Mammary microvascular endothelial cell (primary cell): Measurements from ENCODE around the gene BDNF. TPM values are rescaled to one million over a fixed set of nuclear protein-coding genes. Genes with fewer than 3 reads are reported as not detected.

Source experiments
- total RNA-seq: library from RNA; depleted of rRNA; stranded (reverse); fragments of >200 nt; gene quantifications from 2 replicates; pipeline ENCODE4 v1.2.3, GENCODE V29; 2015

The BDNF gene
- total RNA-seq = 1.0 and 1.1 TPM in 2 replicates

GRCh38 chr11:27700351-27701301 lies at the start of gene BDNF:
Gene BDNF (minus strand): TSS chr11:27700455. CDS start chr11:27658564, 41,891 bp downstream.

Other genes with a start within 250 kb of the BDNF start
- 0.40 and 0.89 TPM in 2 replicates for gene LGR4, start 227.7 kb downstream of the BDNF start, total RNA-seq
- 25.3 and 25.9 TPM in 2 replicates for gene LIN7C, start 193.7 kb downstream of the BDNF start, total RNA-seq